Bronchial epithelial cell (primary cell): ENCODE data around the gene CTU1. TPM values are rescaled to one million over a fixed set of nuclear protein-coding genes. Genes with fewer than 3 reads are reported as not detected.

Experiments used
- DNase-seq: peaks from one replicate; pipeline ENCODE4 v3.0.0-alpha.2; 2010; ENCODE audit warnings: low read depth
- FAIRE-seq: peaks from 2 replicates; lab custom pipeline; 2011; peaks lifted over from hg19 to GRCh38; lab: Jason Lieb, UNC
- H3K27me3 ChIP-seq: 2 replicates; pipeline ENCODE4 v1.5.1; 2011; ENCODE audit warnings: low read length; ENCODE audit not compliant: control insufficient read depth, insufficient read depth
- H3K36me3 ChIP-seq: 2 replicates; pipeline ENCODE4 v1.5.1; 2011; ENCODE audit warnings: low read length; ENCODE audit not compliant: control insufficient read depth, insufficient read depth
- H3K4me3 ChIP-seq: 2 replicates; pipeline ENCODE4 v1.5.1; 2011; ENCODE audit warnings: mild to moderate bottlenecking, low read depth, low read length, control low read depth
- total RNA-seq: library from RNA; depleted of rRNA; stranded (reverse); fragments of >200 nt; gene quantifications from 2 replicates; pipeline ENCODE4 v1.2.1, GENCODE V29; 2014
- TF ChIP-seq, protein P1 (sequence below): IDR thresholded peaks from 2 replicates; pipeline ENCODE4 v1.5.1; 2011; ENCODE audit warnings: mild to moderate bottlenecking, moderate library complexity, low read length, control low read depth, inconsistent platforms; ENCODE audit not compliant: insufficient read depth, severe bottlenecking

Gene CTU1
- total RNA-seq, 1 donor from 2014 or later = 7.6 TPM

GRCh38 chr19:51120160-51120559 lies 12.0 kb upstream of the CTU1 start:
- no peak for FAIRE-seq
- Histone ChIP-seq H3K36me3 (no peaks in the 10 kb centered on the region), H3K4me3 (no peak overlapping the region), H3K27me3 (no peaks in the 10 kb centered on the region)
- TF ChIP-seq, protein P1, sequence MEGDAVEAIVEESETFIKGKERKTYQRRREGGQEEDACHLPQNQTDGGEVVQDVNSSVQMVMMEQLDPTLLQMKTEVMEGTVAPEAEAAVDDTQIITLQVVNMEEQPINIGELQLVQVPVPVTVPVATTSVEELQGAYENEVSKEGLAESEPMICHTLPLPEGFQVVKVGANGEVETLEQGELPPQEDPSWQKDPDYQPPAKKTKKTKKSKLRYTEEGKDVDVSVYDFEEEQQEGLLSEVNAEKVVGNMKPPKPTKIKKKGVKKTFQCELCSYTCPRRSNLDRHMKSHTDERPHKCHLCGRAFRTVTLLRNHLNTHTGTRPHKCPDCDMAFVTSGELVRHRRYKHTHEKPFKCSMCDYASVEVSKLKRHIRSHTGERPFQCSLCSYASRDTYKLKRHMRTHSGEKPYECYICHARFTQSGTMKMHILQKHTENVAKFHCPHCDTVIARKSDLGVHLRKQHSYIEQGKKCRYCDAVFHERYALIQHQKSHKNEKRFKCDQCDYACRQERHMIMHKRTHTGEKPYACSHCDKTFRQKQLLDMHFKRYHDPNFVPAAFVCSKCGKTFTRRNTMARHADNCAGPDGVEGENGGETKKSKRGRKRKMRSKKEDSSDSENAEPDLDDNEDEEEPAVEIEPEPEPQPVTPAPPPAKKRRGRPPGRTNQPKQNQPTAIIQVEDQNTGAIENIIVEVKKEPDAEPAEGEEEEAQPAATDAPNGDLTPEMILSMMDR = no peak
- no peak for DNase-seq

DNA sequence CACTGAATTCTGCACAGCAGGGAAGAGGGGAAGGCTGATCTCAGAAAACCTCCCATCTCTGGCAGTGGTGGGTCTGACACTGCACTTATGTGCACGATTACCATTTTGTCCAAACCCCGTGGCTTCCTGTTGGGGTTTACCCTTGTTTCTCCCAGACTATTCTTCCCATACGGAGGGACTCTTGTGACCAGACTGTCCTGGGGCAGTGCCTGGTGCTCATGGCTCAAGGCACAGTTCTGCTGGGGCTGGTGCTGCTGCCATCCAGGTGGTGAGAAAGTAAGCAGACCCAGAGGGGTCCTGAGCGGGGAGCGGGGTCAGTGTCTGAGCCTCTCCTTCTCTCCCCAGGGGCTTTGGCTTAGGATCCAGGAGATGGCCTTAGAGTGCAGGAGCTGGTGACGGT lies 11.4 kb upstream of the CTU1 start:
- DNase-seq (no peak), FAIRE-seq (no peak)
- H3K27me3 ChIP-seq = no peaks in the 10 kb centered on the region
- H3K4me3 ChIP-seq = no peak overlapping the region
- TF ChIP-seq, protein P1 = no peak
- H3K36me3 ChIP-seq = no peaks in the 10 kb centered on the region

GRCh38 chr19:51119101-51119500 lies 10.9 kb upstream of the CTU1 start:
- H3K27me3 ChIP-seq = no peaks in the 10 kb centered on the region
- FAIRE-seq = no peak
- no peaks in the 10 kb centered on the region for H3K36me3 ChIP-seq
- DNase-seq = peak; percentile 15
- TF ChIP-seq, protein P1 = no peak
- no peak overlapping the region for H3K4me3 ChIP-seq

- H3K27me3 ChIP-seq = no peaks in the 10 kb centered on the region
- FAIRE-seq (no peak), DNase-seq (no peak)
- TF ChIP-seq, protein P1 = no peak
- no peaks in the 10 kb centered on the region for H3K36me3 ChIP-seq
- H3K4me3 ChIP-seq = no peak overlapping the region
Measured at GRCh38 chr19:51116736-51117286, 8.6 kb upstream of the CTU1 start.

GRCh38 chr19:51114087-51114729 lies 6.0 kb upstream of the CTU1 start:
- Histone ChIP-seq H3K27me3 (no peaks in the 10 kb centered on the region), H3K36me3 (no peaks in the 10 kb centered on the region), H3K4me3 (no peak overlapping the region)
- TF ChIP-seq, protein P1 = no peak
- FAIRE-seq (no peak), DNase-seq (no peak)
